GM13977 (cell line): ENCODE data around the gene FSIP1.

Source experiments
- DNase-seq: peaks from one replicate; pipeline ENCODE4 v3.0.0; 2012; ENCODE audit warnings: low spot score
- CTCF ChIP-seq: IDR thresholded peaks from 2 replicates; pipeline ENCODE4 v1.5.1; 2012; ENCODE audit warnings: mild to moderate bottlenecking, control low read depth; ENCODE audit not compliant: insufficient read depth; ENCODE audit errors: extremely low read depth, missing control alignments
- in situ Hi-C: fragments of 300-500 bp; cut with MboI; formaldehyde crosslinking; loops from one replicate; pipeline ENCODE4 v1.12.0; 2022; ENCODE audit warnings: low sequenced_read_pairs, low pct_unique_long_range_greater_than_20kb, mixed read lengths, inconsistent platforms; ENCODE audit not compliant: unreplicated experiment

FSIP1 gene

GRCh38 chr15:39581793-39582285, 200.8 kb downstream of the FSIP1 start:
- no peak for DNase-seq
- no peak for TF ChIP-seq CTCF
- in situ Hi-C loops: loop anchor here (25.0 kb wide), 2 partner anchors 220 to 470 kb away; no protein-coding TSS in a partner anchor

GRCh38 chr15:39581242-39581792, 201.3 kb downstream of the FSIP1 start:
- TF ChIP-seq CTCF: no peak
- in situ Hi-C loops: loop anchor here (25.0 kb wide), 2 partner anchors 219 to 469 kb away; no protein-coding TSS in a partner anchor
- no peak for DNase-seq

- no peak for TF ChIP-seq CTCF
- DNase-seq: no peak
- in situ Hi-C loops: loop anchor here (25.0 kb wide), 2 partner anchors 218 to 468 kb away; no protein-coding TSS in a partner anchor
Observed at GRCh38 chr15:39580485-39581241, 202.0 kb downstream of the FSIP1 start, which contains the start of gene THBS1. THBS1 (plus strand) TSS chr15:39581079; CDS start chr15:39581858, 779 bp downstream.

- in situ Hi-C loops: loop anchor here (25.0 kb wide), 2 partner anchors 218 to 468 kb away; no protein-coding TSS in a partner anchor
- peak; percentile 88 for DNase-seq
- TF ChIP-seq CTCF: peak; percentile 97
Observed at GRCh38 chr15:39580117-39580484, 202.5 kb downstream of the FSIP1 start.

GRCh38 chr15:39579487-39580116, 203.0 kb downstream of the FSIP1 start:
- no peak for DNase-seq
- in situ Hi-C loops: loop anchor here (25.0 kb wide), 2 partner anchors 217 to 467 kb away; no protein-coding TSS in a partner anchor
- TF ChIP-seq CTCF: no peak

- no peak for TF ChIP-seq CTCF
- DNase-seq: no peak
- in situ Hi-C loops: loop anchor here (25.0 kb wide), 2 partner anchors 217 to 467 kb away; no protein-coding TSS in a partner anchor
Observed at GRCh38 chr15:39578851-39579486, 203.7 kb downstream of the FSIP1 start.
